CD4-positive, alpha-beta T cell (primary cell): ENCODE data around the gene SUCLG2. TPM values are rescaled to one million over a fixed set of nuclear protein-coding genes. Genes with fewer than 3 reads are reported as not detected.

Experiments
- ATAC-seq: fragments of 200-7000 bp; cut with Tn5 transposase; one replicate; pipeline ENCODE4 v1.10.0; 2022; ENCODE audit warnings: mild to moderate bottlenecking; ENCODE audit not compliant: poor library complexity
- CTCF ChIA-PET: fragments of 350-600 bp; sonication (Branson Sonifier 250); formaldehyde crosslinking; loops from one replicate; lab custom pipeline; 2021; ENCODE audit warnings: antibody characterized with exemption, inconsistent platforms; lab: Charles Lee
- POLR2A ChIA-PET: fragments of 350-600 bp; sonication (Branson Sonifier 250); formaldehyde crosslinking; loops from one replicate; lab custom pipeline; 2021; ENCODE audit warnings: antibody characterized with exemption, inconsistent platforms; lab: Charles Lee
- DNase-seq, 14 experiments: peaks; one replicate each; pipeline ENCODE4 v3.0.0-alpha.2; 2013 to 2020; ENCODE audit warnings: mixed read lengths in 2 of 14
- H3K27ac ChIP-seq, 2 donors: one replicate each; pipeline versions ENCODE4 v1.5.1 to v1.7.0; 2013; ENCODE audit warnings: low read length in 2 of 2, low read depth in 1 of 2, mild to moderate bottlenecking in 1 of 2
- H3K27me3 ChIP-seq, 2 experiments: 1 replicate in 1 of 2; 2 replicates in 1 of 2; pipeline versions ENCODE4 v1.6.1 to v1.7.0; 2013; ENCODE audit warnings: low read length in 2 of 2, control low read depth in 1 of 2, mild to moderate bottlenecking in 1 of 2, moderate library complexity in 1 of 2; ENCODE audit not compliant: insufficient read depth in 2 of 2, control insufficient read depth in 1 of 2
- H3K36me3 ChIP-seq: one replicate; pipeline ENCODE4 v1.6.1; 2013; ENCODE audit warnings: low read length, control low read depth; ENCODE audit not compliant: insufficient read depth
- H3K4me1 ChIP-seq: one replicate; pipeline ENCODE4 v1.6.1; 2013; ENCODE audit warnings: low read length, control low read depth; ENCODE audit not compliant: insufficient read depth
- H3K4me3 ChIP-seq: one replicate; pipeline ENCODE4 v1.5.1; 2013; ENCODE audit warnings: mild to moderate bottlenecking, low read length, moderate library complexity
- H3K9me3 ChIP-seq, 2 experiments: 1 replicate in 1 of 2; 2 replicates in 1 of 2; pipeline versions ENCODE4 v1.6.1 to v1.7.0; 2013; ENCODE audit warnings: low read length in 2 of 2, mild to moderate bottlenecking in 2 of 2, control low read depth in 1 of 2, moderate library complexity in 1 of 2; ENCODE audit not compliant: control insufficient read depth in 1 of 2, insufficient read depth in 1 of 2
- H3K27ac Mint-ChIP-seq: one replicate; pipeline ENCODE4 v1.8.0; 2020; ENCODE audit warnings: mixed read lengths
- H3K27me3 Mint-ChIP-seq: one replicate; pipeline ENCODE4 v1.8.0; 2021; ENCODE audit warnings: mixed read lengths
- H3K36me3 Mint-ChIP-seq: one replicate; pipeline ENCODE4 v1.8.0; 2021; ENCODE audit warnings: low read depth, mixed read lengths
- H3K4me1 Mint-ChIP-seq: one replicate; pipeline ENCODE4 v1.8.0; 2021; ENCODE audit warnings: low read depth, mixed read lengths
- H3K4me3 Mint-ChIP-seq: one replicate; pipeline ENCODE4 v1.8.0; 2020; ENCODE audit warnings: mild to moderate bottlenecking, mixed read lengths
- H3K9me3 Mint-ChIP-seq: one replicate; pipeline ENCODE4 v1.8.0; 2020; ENCODE audit warnings: mixed read lengths
- intact Hi-C, 2 experiments: fragments of 100-400 bp; cut with DNase I in 1 of 2; cut with micrococcal nuclease in 1 of 2; formaldehyde crosslinking; loops; one replicate each; pipeline versions ENCODE4 v1.15.1 to v1.9.0; 2023 to 2025; cut with DNase I, micrococcal nuclease
- total RNA-seq, 174 experiments: library from RNA in 2 of 174; stranded (reverse) in 2 of 174; gene quantifications; one replicate each; pipeline ENCODE4 v1.2.3 and lab custom pipeline; 2021 to 2026
- TF ChIP-seq, protein P1 (sequence below): fragments of 200-600 bp; IDR thresholded peaks from one replicate; pipeline ENCODE4 v1.8.0; 2022; ENCODE audit warnings: antibody characterized with exemption, mild to moderate bottlenecking

The SUCLG2 gene
- total RNA-seq, 2 experiments from 2014 or later = 51.7 to 52.4 TPM

DNA sequence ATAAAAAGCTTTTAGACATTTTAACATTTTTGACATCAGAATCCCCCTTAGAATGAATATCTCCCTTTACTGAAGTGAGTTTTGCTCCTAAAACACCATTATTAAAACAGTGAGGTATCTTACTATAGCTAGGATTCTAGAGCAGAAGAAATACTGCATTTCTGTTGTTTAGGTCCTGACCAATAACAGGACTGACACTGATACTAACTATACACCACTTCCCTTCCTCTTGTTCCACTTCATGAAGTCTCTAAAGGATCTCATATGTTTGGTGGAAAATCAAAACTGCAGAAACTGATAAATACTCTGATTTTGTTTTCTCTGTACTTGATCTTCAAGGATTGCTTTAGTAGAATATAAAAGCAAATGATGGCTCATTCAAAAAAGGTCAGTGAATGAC, 230.7 kb downstream of the SUCLG2 start:
- Histone ChIP-seq H3K27ac (no peak overlapping the region), H3K4me1 (no peaks in the 10 kb centered on the region), H3K4me3 (no peak overlapping the region), H3K9me3 (peaks cover 0 to 19% of the 10 kb centered on the region in 2 experiments), H3K36me3 (peaks cover 28% of the 10 kb centered on the region), H3K27me3 (no peaks in the 10 kb centered on the region)
- TF ChIP-seq, protein P1, sequence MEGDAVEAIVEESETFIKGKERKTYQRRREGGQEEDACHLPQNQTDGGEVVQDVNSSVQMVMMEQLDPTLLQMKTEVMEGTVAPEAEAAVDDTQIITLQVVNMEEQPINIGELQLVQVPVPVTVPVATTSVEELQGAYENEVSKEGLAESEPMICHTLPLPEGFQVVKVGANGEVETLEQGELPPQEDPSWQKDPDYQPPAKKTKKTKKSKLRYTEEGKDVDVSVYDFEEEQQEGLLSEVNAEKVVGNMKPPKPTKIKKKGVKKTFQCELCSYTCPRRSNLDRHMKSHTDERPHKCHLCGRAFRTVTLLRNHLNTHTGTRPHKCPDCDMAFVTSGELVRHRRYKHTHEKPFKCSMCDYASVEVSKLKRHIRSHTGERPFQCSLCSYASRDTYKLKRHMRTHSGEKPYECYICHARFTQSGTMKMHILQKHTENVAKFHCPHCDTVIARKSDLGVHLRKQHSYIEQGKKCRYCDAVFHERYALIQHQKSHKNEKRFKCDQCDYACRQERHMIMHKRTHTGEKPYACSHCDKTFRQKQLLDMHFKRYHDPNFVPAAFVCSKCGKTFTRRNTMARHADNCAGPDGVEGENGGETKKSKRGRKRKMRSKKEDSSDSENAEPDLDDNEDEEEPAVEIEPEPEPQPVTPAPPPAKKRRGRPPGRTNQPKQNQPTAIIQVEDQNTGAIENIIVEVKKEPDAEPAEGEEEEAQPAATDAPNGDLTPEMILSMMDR = no peak
- DNase-seq (no peak), ATAC-seq (no peak)
- peaks cover 14% of the 10 kb centered on the region for H3K9me3 Mint-ChIP-seq
- ChIA-PET CTCF (no interaction called here), POLR2A (no interaction called here)
- no peaks in the 10 kb centered on the region for H3K27me3 Mint-ChIP-seq
- intact Hi-C loops = no loop called here
- H3K27ac Mint-ChIP-seq = no peak overlapping the region
- H3K4me3 Mint-ChIP-seq = no peak overlapping the region
- peaks cover 88% of the 10 kb centered on the region for H3K36me3 Mint-ChIP-seq
- H3K4me1 Mint-ChIP-seq = no peaks in the 10 kb centered on the region

DNA sequence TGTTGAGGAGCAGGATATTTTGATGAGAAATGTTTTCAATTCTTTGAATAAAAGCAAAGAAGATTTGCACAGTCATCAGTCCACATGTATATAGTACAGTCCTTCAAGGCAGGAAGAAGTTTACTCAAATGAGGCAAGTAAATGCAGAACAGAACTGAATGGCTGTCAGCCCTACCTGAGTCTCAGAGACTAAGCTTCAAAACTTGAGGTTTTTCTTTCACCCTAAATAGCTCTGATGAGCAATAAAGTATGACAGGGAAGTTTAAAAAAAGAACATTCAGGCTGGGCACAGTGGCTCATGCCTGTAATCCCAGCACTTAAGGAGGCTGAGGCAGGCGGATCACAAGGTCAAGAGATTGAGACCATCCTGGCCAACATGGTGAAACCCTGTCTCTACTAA, 232.5 kb downstream of the SUCLG2 start:
- no peaks in the 10 kb centered on the region for H3K27me3 ChIP-seq
- no peak overlapping the region for H3K4me3 ChIP-seq
- Mint-ChIP-seq H3K9me3 (peaks cover 12% of the 10 kb centered on the region), H3K4me3 (no peak overlapping the region), H3K36me3 (peaks cover 92% of the 10 kb centered on the region), H3K27me3 (no peaks in the 10 kb centered on the region), H3K27ac (no peak overlapping the region), H3K4me1 (no peaks in the 10 kb centered on the region)
- no peak for ATAC-seq
- ChIA-PET CTCF (interaction anchor here (0.7 kb wide), 1 partner anchor 1435 kb away, joined by 4 read pairs; no protein-coding TSS in a partner anchor), POLR2A (no interaction called here)
- H3K4me1 ChIP-seq = no peaks in the 10 kb centered on the region
- TF ChIP-seq, protein P1 = no peak
- intact Hi-C loops = no loop called here
- peaks cover 0 to 19% of the 10 kb centered on the region in 2 experiments for H3K9me3 ChIP-seq
- DNase-seq = no peak
- H3K27ac ChIP-seq = no peak overlapping the region
- H3K36me3 ChIP-seq = peaks cover 31% of the 10 kb centered on the region

DNA sequence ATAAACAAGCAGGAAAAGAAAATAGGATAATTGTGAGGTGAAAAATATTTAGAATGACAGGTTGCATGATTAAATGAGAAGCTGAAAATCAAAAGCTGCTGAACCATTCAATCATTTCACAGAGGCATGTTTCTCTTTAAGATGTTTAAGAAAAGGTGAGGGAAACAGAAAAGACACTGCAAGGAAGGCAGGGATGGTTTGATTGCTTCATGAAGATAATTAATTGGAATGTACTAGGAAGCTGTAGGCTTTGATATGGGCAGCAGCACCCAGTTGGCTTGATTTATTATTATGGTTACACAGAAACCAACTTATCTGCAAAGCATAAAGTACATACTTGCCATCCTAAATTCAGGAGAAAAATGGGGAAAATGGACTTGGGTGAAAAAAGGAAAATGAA, 234.6 kb downstream of the SUCLG2 start:
- intact Hi-C loops = no loop called here
- no peak overlapping the region for H3K27ac Mint-ChIP-seq
- Histone ChIP-seq H3K27me3 (no peaks in the 10 kb centered on the region), H3K4me3 (no peak overlapping the region), H3K4me1 (no peaks in the 10 kb centered on the region), H3K36me3 (peaks cover 30% of the 10 kb centered on the region), H3K27ac (no peak overlapping the region), H3K9me3 (peaks cover 0 to 19% of the 10 kb centered on the region in 2 experiments)
- H3K4me3 Mint-ChIP-seq = no peak overlapping the region
- CTCF ChIA-PET = no interaction called here
- no peaks in the 10 kb centered on the region for H3K27me3 Mint-ChIP-seq
- peaks cover 11% of the 10 kb centered on the region for H3K9me3 Mint-ChIP-seq
- POLR2A ChIA-PET = interaction anchor here (0.6 kb wide), 1 partner anchor 11 kb away, joined by 3 read pairs; no protein-coding TSS in a partner anchor
- H3K36me3 Mint-ChIP-seq = peaks cover 90% of the 10 kb centered on the region
- DNase-seq (no peak), ATAC-seq (no peak)
- no peaks in the 10 kb centered on the region for H3K4me1 Mint-ChIP-seq
- TF ChIP-seq, protein P1 = no peak
